HG03457 (cell line): ENCODE data around the gene TUBB.
"Not testable (repeated sequence)": the region's sequence is repeated elsewhere in the genome, so short reads cannot be mapped to it uniquely, and the experiment has no call there.

Experiments used
- ATAC-seq: cut with Tn5 transposase; IDR thresholded peaks from one replicate; pipeline ENCODE4 v1.9.1; 2021; ENCODE audit warnings: moderate number of reproducible peaks; ENCODE audit not compliant: unreplicated experiment

Gene TUBB

GRCh38 chr6:30759575-30760239 lies 39.6 kb downstream of the TUBB start:
- ATAC-seq: no peak

DNA sequence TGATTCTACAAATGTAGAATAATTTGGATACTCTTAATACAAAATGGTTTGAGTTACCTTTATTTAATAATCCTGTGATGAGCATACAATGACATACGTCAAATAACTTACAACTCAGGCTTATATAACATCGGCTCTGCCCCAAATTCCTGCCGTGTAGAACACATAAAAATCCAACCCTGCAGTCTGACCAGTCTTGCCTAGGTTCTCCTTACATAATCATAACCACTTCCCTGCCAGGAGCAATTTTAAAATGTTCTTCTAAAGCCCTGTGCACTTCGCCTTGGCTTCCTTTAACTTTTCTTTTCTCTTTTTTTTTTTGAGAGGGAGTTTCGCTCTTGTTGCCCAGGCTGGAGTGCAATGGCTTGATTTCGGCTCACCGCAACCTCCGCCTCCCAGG lies 40.4 kb downstream of the TUBB start:
- ATAC-seq: no peak

DNA sequence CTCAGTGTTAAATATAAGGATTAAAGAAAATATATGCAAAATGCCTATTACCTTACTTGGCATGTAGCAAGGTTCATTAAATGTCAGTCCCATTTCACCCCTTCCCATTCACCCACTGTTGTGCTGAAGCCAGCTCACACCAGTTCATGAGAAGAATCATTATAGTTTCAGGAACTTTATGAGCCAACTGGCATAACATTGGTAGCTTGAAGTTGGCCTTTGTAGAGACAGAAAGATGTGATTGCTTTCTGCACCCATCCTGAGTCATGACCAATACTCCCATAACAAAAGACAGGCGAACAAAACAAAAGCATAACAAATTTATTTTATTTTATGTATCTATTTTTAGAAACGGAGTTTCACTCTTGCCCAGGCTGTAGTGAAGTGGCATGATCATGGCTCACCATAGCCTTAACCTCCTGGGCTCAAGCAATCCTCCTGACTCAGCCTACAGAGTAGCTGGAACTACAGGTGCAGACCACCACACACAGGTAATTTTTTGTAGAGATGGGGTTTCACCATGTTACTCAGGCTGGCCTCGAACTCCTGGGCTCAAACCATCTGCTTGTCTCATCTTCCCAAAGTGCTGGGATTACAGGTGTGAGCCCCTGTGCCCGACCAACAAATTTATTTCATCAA lies 41.8 kb downstream of the TUBB start:
- no peak for ATAC-seq

GRCh38 chr6:30763155-30763617 lies 43.0 kb downstream of the TUBB start:
- ATAC-seq: no peak

DNA sequence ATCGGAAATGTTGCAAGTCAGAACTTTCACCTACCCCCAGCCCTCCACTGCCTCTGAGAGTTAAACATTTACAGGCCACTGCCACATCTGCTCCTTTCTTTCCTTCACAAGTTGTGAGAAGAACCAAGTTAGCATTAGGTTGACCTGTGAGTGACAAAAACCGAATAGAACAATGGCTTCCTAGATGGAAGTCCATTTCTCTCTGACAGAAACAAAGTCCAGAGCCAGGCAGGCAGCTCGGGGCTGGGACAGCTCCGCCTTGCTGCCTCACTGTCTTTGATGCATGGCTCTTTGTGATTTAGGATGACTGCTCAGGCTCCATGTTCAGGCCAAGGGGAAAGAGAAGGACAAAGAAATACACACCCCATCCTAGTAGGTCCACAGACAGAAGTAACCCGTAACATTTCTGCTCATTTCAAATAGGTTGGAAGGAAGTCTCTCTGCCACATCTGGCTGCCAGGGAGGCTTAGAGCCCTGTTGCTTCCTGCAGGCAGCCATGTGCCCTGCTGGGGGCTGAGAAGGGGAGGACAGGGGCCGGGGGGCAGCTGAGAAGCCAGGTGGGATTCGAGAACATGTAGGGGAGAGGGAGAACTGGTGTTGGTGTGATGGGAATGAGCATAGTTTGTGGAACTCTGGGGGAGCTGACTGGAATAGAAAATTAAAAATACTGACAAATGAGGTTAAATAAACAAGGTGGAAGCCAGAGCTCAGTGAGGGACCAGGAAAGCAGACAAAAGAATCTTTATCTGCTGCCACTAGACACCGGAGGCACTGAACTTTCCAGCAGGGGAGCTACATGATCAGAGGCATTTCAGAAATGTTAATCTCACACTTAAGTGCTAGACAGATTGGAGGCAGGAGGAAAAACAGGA lies 43.7 kb downstream of the TUBB start:
- ATAC-seq: no peak

GRCh38 chr6:30764490-30765043 lies 44.4 kb downstream of the TUBB start:
- not testable (repeated sequence) for ATAC-seq

DNA sequence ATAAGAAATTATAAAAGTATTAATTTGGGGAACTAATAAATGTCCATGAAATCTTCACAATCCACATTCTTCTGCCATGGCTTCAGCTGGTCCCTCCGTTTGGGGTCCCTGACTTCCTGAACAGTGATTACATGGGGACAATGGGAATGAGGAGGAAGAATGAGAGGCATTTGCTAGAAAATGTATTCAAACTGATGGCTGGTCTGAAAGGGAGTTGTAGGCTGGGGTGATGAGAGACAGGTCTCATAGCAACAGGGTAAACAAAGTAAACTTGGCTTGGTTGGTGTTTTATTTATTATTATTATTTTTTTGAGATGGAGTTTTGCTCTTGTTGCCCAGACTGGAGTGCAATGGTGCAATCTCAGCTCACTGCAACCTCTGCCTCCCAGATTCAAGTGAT lies 45.3 kb downstream of the TUBB start:
- ATAC-seq: not testable (repeated sequence)

- ATAC-seq: no peak
These were observed 46.5 kb downstream of the TUBB start for GRCh38 chr6:30766461-30767157.

DNA sequence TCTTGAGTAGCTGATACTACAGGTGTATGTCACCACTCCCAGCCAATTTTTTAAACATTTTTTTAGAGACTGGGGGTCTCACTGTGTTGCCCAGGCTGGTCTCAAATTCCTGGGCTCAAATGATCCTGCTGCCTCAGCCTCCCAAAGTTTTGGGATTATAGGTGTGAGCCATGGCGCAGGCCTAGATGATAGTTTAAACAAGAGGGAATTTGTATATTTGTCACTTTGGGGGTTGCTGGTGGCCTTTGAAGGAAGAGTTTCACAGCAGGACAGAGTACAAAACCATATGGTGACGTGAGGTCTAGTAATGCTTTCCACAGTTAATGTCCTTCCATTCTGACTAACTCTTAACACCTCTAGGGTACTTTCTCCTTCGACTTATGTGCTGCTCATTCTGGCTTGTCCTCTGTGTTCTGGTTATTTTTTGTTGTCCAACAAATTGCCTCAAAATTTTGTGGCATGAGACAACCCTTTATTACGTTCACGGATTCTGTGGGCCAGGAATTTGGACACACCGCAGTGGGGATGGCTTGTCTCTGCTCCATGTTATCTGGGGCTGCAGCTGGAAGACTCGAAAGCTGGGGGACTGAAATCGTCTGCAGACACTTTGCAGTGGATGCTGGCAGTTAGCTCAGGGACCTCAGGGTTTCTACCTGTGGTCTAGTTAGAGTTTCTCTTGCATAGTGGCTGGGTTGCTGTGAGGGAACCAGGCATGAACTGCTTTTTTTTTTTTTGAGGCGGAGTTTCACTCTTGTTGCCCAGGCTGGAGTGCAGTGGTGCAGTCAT lies 47.2 kb downstream of the TUBB start:
- ATAC-seq: no peak

DNA sequence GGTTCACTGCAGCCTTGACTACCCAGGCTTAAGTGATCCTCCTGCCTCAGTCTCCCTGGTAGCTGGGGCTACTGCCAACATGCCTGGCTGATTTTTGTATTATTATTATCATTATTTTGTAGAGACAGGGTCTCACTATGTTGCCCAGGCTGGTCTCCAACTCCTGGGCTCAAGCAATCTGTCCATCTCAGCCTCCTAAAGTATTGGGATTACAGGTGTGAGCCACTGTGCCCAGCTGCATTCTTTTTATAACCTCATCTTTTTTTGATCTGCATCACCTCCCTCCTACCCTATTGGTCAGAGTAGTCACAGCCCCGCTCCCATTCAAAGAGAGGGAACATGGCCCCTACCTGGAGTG lies 47.8 kb downstream of the TUBB start:
- ATAC-seq: no peak

DNA sequence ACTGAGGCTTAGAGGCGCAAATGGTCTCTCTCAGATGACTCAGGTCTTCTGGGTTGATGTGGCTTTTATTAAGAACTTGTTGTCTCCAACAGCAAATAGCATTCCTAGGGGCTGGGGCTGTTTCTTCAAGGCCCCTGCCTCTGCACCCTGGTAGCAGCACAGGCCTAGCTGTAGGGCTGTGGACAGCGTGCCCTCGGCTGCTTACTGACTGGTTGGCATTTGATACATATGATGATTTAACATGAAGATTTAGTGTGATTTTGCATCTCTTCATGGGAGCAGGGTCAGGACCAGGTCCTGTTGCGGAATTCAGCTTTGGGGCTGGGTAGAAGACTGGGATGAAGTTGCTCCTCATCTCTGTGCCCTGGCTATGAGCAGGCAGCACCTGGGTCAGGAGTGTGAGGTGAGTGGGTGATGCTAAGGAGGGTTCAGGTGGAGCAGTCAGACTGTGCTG lies 48.5 kb downstream of the TUBB start:
- ATAC-seq: no peak

- ATAC-seq: no peak
These were observed 49.1 kb downstream of the TUBB start for GRCh38 chr6:30769088-30769852.

GRCh38 chr6:30769853-30770524 lies 49.8 kb downstream of the TUBB start:
- no peak for ATAC-seq

GRCh38 chr6:30770592-30770991 lies 50.4 kb downstream of the TUBB start:
- ATAC-seq: no peak

GRCh38 chr6:30774701-30775100 lies 54.5 kb downstream of the TUBB start:
- ATAC-seq: no peak
